HG02642 (cell line): ENCODE results near the gene TGFBR1.

Experiments used
- ATAC-seq: cut with Tn5 transposase; IDR thresholded peaks from one replicate; pipeline ENCODE4 v1.9.1; 2021; ENCODE audit warnings: mild to moderate bottlenecking; ENCODE audit not compliant: unreplicated experiment, poor library complexity

TGFBR1 gene

DNA sequence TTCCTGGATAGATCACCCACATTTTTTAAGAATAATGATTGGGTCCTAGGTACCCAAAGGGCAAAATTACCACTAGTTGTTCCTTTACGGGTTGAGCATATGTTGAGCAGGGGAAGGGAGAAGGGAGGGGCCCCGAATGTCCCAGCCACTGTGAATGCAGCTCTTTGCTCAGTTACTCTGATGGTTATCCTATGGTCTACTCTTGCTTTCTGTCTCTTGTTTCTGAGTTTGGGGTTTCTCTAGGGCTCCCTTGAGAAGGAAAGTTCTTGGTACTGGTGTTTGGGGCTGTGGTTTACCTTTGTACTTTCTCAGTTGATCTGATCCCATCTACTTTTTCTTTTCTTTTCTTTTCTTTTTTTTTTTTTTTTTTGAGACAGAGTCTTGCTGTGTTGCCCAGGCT is 61.2 kb downstream of the TGFBR1 start:
- ATAC-seq, result no peak

DNA sequence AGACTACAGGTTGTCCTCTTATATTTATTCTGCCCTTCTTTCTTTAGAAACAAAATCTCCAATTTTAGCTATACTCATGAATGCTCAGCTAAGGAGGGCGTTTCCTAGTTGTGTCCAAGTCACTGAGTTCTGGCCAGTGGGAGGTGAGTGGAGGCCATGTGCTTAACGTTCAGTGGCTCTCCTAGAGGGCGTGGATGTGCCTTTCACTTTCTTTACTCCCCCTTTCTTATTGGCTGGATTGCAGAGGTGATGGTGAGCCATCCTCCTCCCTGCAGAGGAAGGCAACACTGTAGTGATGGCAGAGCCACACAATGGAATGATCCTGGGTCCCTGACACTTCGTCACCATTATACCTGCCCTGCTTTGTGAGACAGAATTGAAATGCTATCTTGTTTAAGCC is 62.2 kb downstream of the TGFBR1 start:
- no peak for ATAC-seq

DNA sequence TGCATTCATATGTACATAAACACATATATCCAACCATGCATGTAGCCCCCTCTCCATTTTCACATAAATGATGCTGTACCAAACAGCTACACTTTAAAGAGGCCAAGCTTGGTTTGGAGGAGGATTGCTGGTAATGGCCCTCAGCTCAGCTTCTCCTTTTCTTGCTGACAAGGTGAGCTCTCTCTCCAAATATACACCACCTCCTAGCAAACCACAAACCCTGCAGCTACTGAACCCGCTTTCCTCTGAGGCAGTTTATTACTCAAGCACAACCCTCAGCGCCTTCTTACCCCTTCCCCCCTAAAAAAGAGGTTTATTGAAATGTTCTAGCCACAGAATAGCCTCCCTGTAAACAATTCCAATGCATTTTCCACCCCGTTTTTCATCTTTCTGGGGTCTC is 62.8 kb downstream of the TGFBR1 start:
- ATAC-seq, result no peak

DNA sequence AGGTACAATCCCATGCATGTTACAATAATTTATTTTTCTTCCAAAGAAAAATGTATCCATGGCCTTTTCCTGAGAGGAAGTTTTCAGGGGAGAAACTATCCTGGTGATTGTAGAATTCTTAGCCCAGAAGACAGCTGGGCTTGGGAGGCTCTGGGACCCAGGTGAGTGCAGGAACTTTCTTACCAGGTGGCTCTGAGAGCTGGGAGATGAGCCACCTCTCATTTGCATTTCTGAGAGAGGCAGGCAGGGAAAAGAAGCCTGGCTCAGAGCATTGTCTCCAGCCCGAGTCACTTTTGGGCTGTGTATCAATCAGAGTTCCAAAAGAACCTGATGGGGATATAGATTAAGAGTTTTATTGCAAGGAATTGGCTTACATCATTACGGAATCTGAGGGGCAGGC is 64.2 kb downstream of the TGFBR1 start:
- no peak for ATAC-seq

DNA sequence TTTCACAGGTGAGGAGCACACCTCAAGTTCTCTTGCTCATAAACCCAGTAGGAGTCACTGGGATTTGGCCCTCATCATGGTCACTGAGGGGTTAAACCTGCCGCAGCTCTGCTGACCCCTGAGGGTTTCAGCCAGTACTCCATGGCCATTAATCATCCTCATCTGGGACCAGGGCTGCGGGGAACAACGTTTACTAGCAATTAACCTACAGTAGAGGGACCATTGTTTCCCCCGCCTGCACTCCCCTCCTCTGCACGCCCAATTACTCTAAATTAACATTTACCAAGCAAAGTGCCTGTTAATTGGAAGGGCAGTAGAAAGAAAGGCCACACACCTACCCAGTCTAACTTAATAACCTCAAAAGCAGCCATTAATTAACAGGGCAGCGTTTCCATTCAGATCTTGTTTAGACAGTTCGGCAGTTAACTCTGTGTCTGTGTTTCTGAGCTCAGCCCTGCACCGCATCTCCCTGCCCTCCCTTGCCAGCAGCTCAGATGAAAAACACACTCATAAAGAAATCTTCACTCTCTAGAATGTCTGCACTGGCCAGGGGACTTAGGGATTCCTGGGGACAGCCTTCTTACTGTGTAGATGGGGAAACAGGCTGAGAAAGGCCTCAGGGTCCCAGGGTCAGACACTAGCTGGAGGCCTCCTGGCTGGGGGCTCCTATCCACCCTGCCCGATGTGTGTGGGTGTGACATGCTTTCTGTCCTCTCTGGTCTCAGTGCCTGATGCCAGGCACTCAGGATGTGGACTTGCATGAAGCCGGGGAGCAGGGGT is 65.3 kb downstream of the TGFBR1 start:
- no peak for ATAC-seq

DNA sequence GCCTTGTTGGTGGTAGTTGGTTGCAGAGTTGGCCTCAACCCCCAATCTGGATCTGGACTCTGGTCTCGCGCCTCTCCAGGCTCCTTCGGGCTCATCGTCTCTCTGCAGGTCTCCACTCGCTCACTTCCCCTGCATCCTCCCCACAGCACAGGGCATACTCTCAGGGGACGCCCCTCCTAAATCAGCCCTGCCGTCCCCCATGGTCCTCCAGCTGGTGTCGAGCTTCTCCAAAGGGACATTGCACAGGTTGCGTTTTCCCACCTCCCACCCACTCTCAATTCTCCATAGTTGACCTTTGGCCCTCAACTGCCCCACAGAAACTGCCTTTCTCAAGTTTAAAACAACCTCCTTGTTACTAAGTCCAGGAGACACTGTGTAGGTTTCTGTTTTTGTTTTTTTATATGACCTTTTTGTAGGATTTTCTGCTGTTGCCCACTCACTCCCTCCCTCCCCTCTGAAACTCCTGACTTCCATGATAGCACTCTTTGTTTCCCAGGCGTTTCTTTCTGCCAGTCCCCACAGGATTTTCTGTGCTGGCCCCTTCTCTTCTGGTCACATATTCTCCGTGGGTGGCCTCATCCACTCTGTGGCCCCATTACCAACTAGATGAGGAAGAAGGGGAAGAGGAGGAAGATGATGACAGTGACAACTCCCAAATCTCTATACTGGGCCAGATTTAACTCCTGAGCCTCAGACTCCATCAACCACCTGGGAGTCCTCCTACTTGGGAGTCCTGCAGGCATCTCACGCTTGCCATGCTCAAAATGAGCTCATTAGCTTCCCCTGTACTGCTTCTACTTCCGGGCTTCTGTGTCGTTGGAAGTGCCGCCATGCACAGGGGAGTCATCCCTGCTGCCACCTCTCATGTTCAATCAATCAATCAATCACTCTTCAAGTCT is 66.6 kb downstream of the TGFBR1 start:
- no peak for ATAC-seq

DNA sequence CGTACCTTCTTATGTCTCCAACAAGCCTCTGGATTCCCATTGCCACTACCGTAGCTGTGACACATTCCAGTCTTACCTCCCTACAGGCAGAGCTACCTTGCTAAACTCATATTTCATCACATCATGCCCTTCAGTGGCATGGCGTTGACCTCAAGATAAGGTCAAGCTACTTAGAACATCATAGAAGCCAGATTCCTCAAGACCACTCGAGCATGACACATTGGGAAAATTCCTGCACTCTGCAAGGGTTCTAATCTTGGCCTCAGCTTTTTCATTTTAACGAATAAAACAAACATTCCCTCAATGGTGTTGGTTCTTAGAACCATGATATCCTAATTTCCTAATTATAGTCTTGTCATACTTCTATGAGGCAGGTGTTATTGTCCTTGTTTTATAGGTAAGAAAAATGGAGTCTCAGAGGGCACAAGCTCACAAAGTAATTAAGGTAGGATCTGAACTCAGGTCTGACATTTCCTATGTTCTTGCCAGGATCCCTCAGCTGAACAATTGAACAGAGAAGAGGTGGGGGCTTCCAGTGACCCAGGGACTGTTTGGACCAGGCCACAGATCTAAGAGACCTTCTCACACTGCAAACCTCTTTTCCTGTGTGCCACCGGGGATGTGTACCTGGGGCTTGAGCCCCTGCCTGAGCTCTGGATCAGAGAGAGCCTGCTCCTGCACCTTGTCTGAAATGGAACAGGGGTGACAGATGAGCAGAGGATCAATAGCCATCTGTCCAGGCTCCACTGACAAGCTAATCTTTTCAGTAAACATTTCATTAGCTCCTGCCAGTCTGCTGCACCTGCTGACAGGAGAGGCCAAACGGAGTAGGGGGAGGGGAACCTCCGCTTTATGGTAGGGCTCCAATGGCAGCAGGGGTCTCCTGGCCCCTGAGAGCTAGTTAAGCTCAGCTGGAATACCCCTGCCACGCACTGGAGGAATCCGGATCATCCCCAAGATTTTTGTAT is 67.5 kb downstream of the TGFBR1 start:
- no peak for ATAC-seq

DNA sequence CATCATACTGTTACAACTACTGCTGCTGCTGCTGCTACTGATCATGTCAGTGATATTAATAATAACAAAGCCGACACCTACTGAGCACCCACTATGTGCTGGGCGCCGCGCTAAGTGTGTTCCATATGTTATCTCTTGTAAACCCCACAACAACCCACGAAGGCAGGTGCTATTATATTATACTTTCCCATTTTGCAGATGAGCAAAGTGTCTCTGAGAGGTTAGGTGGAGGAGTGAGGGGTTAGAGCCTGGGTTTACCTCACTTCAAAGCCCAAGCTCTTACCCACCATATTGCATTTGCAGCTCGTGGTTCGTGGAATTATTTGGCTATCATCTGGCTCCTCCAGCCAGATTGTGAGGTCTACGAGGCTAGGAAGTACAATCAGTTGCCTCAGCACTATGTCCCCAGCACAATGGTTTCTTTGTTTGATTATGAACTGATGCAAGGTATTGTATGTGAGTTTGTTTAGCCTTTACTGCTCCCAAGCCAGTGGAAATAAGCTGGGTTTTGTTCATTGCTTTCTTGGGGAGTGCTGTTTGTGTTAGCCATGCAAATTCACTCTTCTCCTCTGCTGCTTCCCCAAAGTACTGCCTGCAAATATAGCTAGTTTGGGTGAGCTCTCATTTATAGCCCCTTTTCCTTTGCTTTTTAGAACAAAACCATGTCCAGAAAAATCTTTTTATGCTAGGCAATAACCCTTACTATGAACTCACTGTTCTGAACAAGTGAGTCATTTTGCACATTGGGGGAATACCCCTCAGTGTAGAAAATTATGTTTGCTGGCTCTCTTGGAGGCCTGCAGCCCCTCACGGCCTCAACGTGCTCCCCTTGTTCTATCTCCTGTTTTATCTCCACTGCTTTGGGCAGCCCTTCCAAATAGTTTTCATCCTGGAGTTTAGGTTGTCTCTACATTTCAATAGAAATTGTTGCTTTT is 68.9 kb downstream of the TGFBR1 start:
- peak; percentile 65 for ATAC-seq

DNA sequence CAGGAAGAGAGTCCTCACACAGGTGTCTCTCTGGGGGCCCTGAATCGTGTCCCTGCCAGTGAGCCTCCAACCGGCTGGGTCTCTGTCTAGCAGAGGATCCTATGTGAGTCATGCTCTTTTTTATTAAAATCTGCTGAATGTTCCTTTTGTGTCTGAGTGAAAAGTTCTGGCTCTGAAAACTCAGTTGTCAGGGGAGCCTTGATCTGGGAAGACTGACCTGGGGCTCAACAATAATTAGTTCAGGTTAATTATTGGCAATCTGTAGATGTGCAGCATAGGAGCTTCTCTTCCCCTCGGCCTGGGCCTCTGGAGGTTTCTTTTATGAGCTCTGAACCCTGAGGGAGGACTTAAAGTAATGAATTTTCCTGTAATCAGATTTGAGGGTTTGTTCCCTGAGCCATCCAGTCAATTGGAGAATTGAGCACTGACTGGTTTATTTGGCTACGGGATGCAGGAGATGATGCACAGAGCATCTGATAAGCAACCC is 71.7 kb downstream of the TGFBR1 start:
- ATAC-seq, result no peak

DNA sequence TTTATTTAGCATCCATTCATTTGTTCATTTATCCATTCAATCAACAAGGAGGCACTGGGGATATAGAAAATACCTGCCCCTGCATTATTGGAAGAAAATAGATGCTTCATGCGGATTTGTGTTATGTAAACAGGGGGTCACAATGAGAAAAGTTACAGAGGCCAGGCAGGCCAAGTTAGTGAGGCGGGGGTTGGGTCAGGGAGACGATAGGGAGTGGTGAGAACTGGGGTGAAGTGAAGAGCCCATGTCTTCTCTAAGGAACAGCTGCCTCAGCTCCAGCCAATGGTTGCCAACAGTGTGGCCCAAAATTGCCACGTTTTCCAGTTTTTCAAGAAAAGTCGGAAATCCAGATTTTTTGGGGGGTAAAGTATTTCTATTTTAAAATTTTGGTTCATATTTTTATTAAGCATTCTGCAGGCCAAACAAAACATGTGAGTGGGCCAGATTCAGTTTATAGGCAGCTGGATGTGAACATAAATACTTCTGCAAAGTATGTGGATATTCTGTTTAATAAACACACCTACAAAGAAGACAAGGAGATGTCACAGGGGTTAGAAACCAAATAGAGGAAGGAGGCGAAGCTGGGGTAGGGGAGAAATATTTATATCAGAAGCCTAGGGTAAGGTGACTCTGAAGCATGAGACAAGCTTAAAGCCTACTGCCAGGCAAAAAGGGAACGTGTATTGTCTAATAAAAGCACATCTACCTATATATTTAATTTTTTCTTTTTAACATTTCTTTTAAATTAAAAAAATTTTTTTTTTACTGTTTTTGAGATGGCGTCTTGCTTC is 72.9 kb downstream of the TGFBR1 start:
- no peak for ATAC-seq

DNA sequence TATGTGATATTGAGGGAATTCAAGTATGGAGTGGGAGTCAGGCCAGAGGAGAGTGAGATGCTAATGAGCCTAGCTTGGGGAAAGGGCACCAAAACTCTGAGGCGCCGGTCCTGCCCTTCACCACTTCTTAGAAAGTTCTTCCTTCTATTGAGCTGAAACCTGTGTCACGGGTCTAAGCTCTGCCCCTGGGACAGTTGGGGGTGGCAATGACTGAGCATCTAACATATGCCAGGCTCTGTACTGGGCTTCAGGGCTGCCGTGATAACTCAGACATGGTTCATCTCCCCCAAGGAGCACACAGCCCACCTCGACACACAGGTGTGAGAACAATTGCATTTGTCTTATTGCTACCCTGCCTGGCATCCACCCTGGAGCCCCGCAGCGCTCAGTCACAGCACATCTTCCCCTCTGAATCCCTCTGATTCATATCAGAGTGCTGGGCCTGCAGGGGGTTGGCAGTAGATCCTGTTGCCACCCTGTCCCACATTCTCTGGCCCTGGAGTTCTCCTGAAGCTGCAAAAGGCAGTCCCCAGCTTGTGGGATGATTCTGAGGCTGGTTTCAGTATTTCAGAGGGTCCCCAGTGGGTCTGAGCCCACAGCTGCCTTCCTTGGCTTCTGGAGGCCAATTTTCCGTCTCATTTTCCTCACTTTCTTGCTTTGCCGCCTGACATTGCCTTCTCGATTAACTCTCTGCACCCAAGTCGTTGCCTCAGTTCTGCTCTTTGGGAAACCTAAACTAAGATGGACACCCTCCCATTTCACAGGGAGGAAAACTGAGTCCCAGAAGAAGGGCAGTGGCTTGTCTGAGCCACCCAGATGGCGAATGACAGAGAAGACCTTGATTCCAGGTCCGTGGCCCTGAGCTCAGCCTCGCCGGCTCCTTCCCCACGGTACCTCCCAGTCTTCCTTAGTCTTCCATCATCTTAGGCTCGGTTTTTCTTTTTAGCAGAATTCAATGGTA is 74.3 kb downstream of the TGFBR1 start:
- no peak for ATAC-seq

DNA sequence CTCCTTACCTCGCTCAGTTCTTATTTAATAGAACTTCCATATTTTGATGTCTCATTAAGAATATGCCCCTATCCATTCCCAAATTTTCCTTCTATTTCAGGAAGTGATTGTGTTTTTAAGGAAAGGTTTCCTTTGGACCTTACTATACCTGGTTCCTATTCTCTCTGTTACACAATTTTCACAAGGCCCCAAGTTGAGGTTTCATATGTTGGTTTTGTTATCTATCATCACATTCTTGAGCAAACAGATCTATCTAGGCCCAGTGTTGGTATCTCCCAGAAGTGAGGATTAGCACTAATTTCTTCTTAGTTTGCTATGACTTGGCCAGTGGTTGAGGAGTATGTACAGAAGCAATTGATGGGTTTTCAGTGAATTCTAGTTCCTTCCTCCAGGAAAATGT is 75.3 kb downstream of the TGFBR1 start:
- ATAC-seq, result peak; percentile 40

DNA sequence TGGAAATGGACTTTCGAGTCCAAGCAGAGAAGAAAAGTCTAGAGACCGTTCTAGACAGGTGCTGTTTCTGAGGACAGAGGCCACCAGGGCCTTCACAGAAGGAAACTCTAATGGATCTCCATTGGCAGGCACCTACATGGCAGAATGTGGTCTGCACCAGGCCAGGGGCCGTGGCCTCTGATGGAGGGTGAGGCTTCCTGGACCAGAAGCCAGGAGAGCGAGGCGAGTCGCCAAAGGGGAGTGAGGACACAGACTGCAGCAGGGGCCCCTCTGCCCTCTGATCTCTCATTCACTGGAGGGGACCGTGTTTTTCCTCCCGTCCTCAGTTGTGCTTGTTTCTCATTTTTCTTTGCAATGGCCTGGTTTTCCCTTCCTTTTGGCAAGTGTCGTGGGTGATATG is 75.7 kb downstream of the TGFBR1 start:
- ATAC-seq, result no peak

DNA sequence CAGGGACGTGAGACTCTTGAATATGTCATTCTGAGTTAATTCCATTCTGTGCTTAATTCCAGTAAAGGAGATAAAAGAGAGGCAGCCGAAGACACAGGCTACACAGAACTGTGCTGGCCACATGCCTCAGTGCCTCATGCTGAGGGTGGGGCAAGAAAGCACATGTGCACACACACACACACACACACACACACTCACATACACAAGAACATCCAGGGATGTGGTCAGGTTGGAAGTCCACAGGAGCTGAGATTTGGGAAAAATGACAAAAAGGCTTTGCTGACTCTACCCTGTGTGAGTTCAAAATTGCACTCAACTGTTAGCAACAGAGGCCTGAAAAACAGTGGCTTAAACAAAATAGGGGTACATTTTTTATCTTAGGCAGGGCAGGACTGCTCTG is 76.3 kb downstream of the TGFBR1 start:
- no peak for ATAC-seq

DNA sequence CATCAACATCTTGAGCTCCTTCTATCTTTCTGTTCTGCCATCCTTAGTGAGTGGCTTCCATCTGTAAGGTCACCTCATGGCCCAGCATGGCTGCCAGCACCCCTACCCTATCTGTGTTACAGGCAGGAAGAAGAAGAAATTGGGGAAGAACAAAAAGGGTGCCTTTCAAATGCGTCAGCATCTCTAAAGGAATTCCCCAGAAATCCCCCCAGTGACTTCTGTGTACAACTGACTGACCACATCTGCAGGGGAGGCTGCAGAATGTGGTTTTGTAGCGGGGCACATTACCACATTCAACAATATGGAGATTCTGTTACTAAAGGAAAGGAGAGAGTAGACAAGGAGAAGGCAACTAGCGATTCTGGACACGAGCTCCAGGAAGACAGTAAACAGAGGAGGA is 76.7 kb downstream of the TGFBR1 start:
- ATAC-seq, result peak; percentile 46

DNA sequence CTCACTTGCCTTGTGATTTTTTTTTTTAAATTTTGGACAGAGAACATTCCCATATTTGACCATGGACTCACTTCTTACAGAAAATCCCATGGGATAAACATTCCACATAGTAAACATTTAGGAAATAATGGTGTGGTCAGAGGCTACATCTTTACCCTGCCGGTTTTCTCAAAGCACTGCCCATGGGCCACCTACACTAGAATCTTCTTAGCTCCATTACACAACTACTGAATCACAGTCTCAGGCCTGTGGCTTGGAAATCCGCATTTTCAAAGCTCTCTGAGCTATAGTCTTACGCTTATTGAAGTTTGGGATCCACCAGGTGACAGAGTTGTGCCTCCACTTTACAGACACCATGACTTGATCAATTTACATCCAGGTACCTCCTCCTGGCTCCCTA is 77.4 kb downstream of the TGFBR1 start:
- no peak for ATAC-seq

DNA sequence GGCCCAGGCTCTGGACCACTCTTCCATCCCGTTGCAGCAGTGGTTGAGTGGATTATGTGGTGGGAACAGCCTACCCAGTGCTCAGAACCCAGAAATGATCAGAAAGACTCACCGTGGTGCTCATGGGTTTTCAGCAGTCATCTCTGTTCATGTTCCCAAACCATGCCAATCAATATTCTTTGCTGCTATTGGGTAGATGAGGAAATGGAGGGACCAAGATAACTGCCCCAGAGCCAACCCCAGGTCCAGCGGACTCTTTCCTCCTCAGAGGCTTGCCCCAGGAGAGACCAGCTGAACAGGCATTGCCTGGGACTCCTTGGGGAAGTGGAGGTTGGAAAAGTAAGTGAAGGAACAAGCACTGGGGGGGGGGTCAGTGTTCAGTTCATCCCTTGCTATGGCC is 78.7 kb downstream of the TGFBR1 start:
- ATAC-seq, result no peak
